ENCODE results near the gene RANBP1. TPM values are rescaled to one million over a fixed set of nuclear protein-coding genes. Genes with fewer than 3 reads are reported as not detected.

RANBP1 gene
- total and polyA plus RNA-seq, 2 of the 8 experiments (the other 6 are each of a cell fraction or from before 2014, with no cell fraction given) = 343 to 484 TPM

- 97% methylated on average over 10 of the region's 10 CpGs; no CpG with 5 or more reads in 1 of the 2 experiments for WGBS, 2 experiments (ENCODE audit: extremely low coverage in 1 of 2, insufficient coverage in 1 of 2, insufficient read length in 1 of 2, insufficient replicate concordance in 2 of 2, low coverage in 1 of 2, low lambda C conversion rate in 2 of 2, missing lambda C conversion rate in 1 of 2)
- Histone ChIP-seq H3K4ac (replicated peaks; ENCODE audit: insufficient read length, low read depth, low read length) (no peak overlapping the region), H2BK12ac (ENCODE audit: low read depth, low read length) (no peak overlapping the region), H3K23me2 (ENCODE audit: low read depth, low read length) (no peaks in the 10 kb centered on the region), H3K14ac (ENCODE audit: insufficient read length) (no peak overlapping the region), H2BK120ac (replicated peaks; ENCODE audit: low read depth, low read length) (no peak overlapping the region), H3K36me3 (ENCODE audit: control insufficient read depth in 2 of 4, insufficient read depth in 4 of 4, low read length in 3 of 4) (peaks cover 56 to 78% (median 65%) of the 10 kb centered on the region in 4 experiments), H3K27me3 (replicated peaks in 1 of 4; ENCODE audit: control insufficient read depth in 3 of 4, extremely low read depth in 1 of 4, insufficient read depth in 3 of 4, low read length in 3 of 4) (no peaks in the 10 kb centered on the region), H4K5ac (ENCODE audit: insufficient read length, low read depth, low read length) (no peak overlapping the region), H3K4me2 (ENCODE audit: insufficient read depth in 1 of 2, low read depth in 2 of 2, low read length in 2 of 2) (no peak overlapping the region), H2AFZ (ENCODE audit: low read length) (no peak overlapping the region), H3K18ac (ENCODE audit: extremely low read depth, low read length) (no peak overlapping the region), H2BK5ac (ENCODE audit: low read depth, low read length) (no peak overlapping the region), H3K79me2 (ENCODE audit: control insufficient read depth in 1 of 2, insufficient read depth in 2 of 2, low read length in 2 of 2) (peaks cover 0 to 16% of the 10 kb centered on the region in 2 experiments; a peak in 3 of 4 replicates), H3K4me1 (replicated peaks in 1 of 4; ENCODE audit: control insufficient read depth in 3 of 4, insufficient read depth in 4 of 4, low read length in 3 of 4) (no peaks in the 10 kb centered on the region), H3K9me3 (ENCODE audit: insufficient read depth in 2 of 2, low read depth in 1 of 2, low read length in 1 of 2) (no peaks in the 10 kb centered on the region), H4K8ac (ENCODE audit: extremely low read depth, insufficient read depth, low read length) (no peak overlapping the region), H2AK5ac (ENCODE audit: low read depth, low read length) (no peak overlapping the region), H3K23ac (ENCODE audit: insufficient read length) (no peak overlapping the region), H2BK15ac (ENCODE audit: low read length) (no peak overlapping the region), H3K4me3 (ENCODE audit: extremely low read depth in 1 of 4, insufficient read depth in 2 of 4, low read depth in 3 of 4, low read length in 4 of 4) (no peak overlapping the region), H3K27ac (ENCODE audit: low read depth, low read length) (no peak overlapping the region), H3K56ac (replicated peaks; ENCODE audit: insufficient read length, low read depth, low read length) (no peak overlapping the region), H3K9ac (replicated peaks in 1 of 4; ENCODE audit: extremely low read depth in 1 of 4, low read depth in 3 of 4, low read length in 3 of 4) (no peak overlapping the region), H2BK20ac (ENCODE audit: low read length) (no peak overlapping the region), H4K91ac (replicated peaks; ENCODE audit: insufficient read length, low read length) (no peak overlapping the region), H4K20me1 (replicated peaks in 1 of 2; ENCODE audit: control insufficient read depth in 1 of 2, insufficient read depth in 2 of 2, low read length in 2 of 2) (peaks cover 21 to 55% of the 10 kb centered on the region in 2 experiments), H3K79me1 (ENCODE audit: low read depth, low read length) (peaks cover 14% of the 10 kb centered on the region)
- DNase-seq (ENCODE audit: low read depth in 1 of 2, low spot score in 2 of 2) (no peak), FAIRE-seq (no peak)
- POLR2A ChIA-PET (ENCODE audit: partially characterized antibody) = interaction anchor here (1.1 to 29.4 kb wide), 6 partner anchors 5 to 71 kb away, joined by 3 to 598 read pairs (median 26); partner anchors contain the start of genes RANBP1 and TRMT2A
- CTCF ChIA-PET (ENCODE audit: partially characterized antibody) = interaction anchor here (1.0 to 3.3 kb wide), 5 partner anchors 9 to 21 kb away, joined by 3 to 16 read pairs (median 7); partner anchors contain the start of gene RANBP1
- TF ChIP-seq SAP30 (IDR thresholded peaks at IDR 0.05; ENCODE audit: insufficient read depth, insufficient replicate concordance, low read length) (no peak), YY1 (IDR thresholded peaks at IDR 0.05; ENCODE audit: low read depth, low read length) (no peak), ASH2L (IDR thresholded peaks at IDR 0.05; ENCODE audit: low read length) (no peak), SIX5 (IDR thresholded peaks at IDR 0.05; ENCODE audit: low read depth, low read length) (no peak), KDM1A (IDR thresholded peaks at IDR 0.05; ENCODE audit: borderline replicate concordance, low read length) (no peak), TAF1 (IDR thresholded peaks at IDR 0.05; ENCODE audit: low read depth, low read length) (no peak)
These were observed 9.1 kb upstream of the RANBP1 start for GRCh38 chr22:20106849-20107237.

All from H1 (cell line).